Adrenal gland (tissue), 12 donors: Measurements from ENCODE around the gene STEAP3. TPM values are rescaled to one million over a fixed set of nuclear protein-coding genes. Genes with fewer than 3 reads are reported as not detected.

ENCODE experiments used
- DNase-seq, 7 donors: peaks; one replicate each; pipeline ENCODE4 v3.0.0-alpha.2; 2019 to 2020
- H3K27ac ChIP-seq, 5 donors: fragments of 200-600 bp; sonication (generic) in 4 of 5; 1 replicate in 3 of 5; 2 replicates in 2 of 5; pipeline versions ENCODE4 v1.5.1 to v1.8.0; 2016 to 2020; ENCODE audit warnings: mild to moderate bottlenecking in 1 of 5
- H3K27me3 ChIP-seq: fragments of 200-600 bp; 2 replicates; pipeline ENCODE4 v1.8.0; 2021
- H3K36me3 ChIP-seq, 2 donors: fragments of 200-600 bp; replicated peaks in 1 of 2; 1 replicate in 1 of 2; 2 replicates in 1 of 2; pipeline versions ENCODE4 v1.5.1 to v1.8.0; 2018 to 2022
- H3K4me1 ChIP-seq, 2 donors: fragments of 200-600 bp; replicated peaks in 1 of 2; 1 replicate in 1 of 2; 2 replicates in 1 of 2; pipeline versions ENCODE4 v1.5.1 to v1.8.0; 2018 to 2021
- H3K4me3 ChIP-seq, 4 donors: fragments of 200-600 bp; sonication (generic) in 3 of 4; one replicate each; pipeline ENCODE4 v1.5.1; 2016 to 2018
- H3K9me3 ChIP-seq, 3 donors: fragments of 200-600 bp; sonication (generic) in 1 of 3; replicated peaks in 1 of 3; 1 replicate in 2 of 3; 2 replicates in 1 of 3; pipeline versions ENCODE4 v1.5.1 to v1.8.0; 2016 to 2021
- POLR2A ChIP-seq, 2 donors: fragments of 450-650 bp; IDR thresholded peaks; one replicate each; pipeline ENCODE4 v1.6.1; 2017; ENCODE audit warnings: antibody characterized with exemption in 2 of 2, mild to moderate bottlenecking in 2 of 2, moderate library complexity in 1 of 2
- WGBS, 4 donors: extraction: QIAGEN DNeasy Blood & Tissue Kit in 2 of 4; methylation state at CpG; one replicate each; pipeline versions ENCODE4 v1.1.5 to v1.1.7; 2013 to 2017; 5-methylcytosine and 5-hydroxymethylcytosine counted together
- intact Hi-C, 2 donors: fragments of 100-400 bp; cut with DNase I; formaldehyde crosslinking; loops; one replicate each; pipeline versions ENCODE4 v1.14.1 to v1.15.0; 2022 to 2023
- polyA plus RNA-seq, 3 donors: library from polyadenylated mRNA; stranded (reverse); fragments of 200-250 nt in 2 of 3; fragments of 350-450 nt in 1 of 3; fragmentation: Illumina TruSeq in 1 of 3; extraction: RNeasy Lipid Tissue Mini Kit (QIAGEN cat#74804) in 1 of 3; gene quantifications; one replicate each; pipeline ENCODE4 v1.2.3, GENCODE V29; 2013 to 2014
- total RNA-seq, 9 donors: library from RNA; depleted of rRNA in 4 of 9; stranded (reverse); fragments of >200 nt in 4 of 9; fragments of 120-200 nt in 1 of 9; fragmentation: NEBNext Ultra II Directional in 1 of 9; extraction: Animal tissue kit (Norgen Biotek cat#: 25700) in 1 of 9; gene quantifications; one replicate each; pipeline versions ENCODE4 v1.1.0 to v1.2.4, GENCODE V29; 2013 to 2023
- TF ChIP-seq, protein P1 (sequence below), 6 experiments: fragments of 450-650 bp in 4 of 6; fragments of 200-600 bp in 2 of 6; sonication (generic) in 1 of 6; IDR thresholded peaks; 1 replicate in 5 of 6; 2 replicates in 1 of 6; pipeline versions ENCODE4 v1.5.1 to v1.8.0; 2016 to 2021; ENCODE audit warnings: antibody characterized with exemption in 6 of 6, mild to moderate bottlenecking in 2 of 6, moderate library complexity in 1 of 6
- donor health status: healthy with polysubstance abuse.
- donor health status: Bipolar disorder and iron deficiency.
- donor health status: DM: yes; HTN: yes; CAD: no.
- donor health status: DM: no; HTN: no; CAD: no.
- donor health status: DM: no; HTN: no; CAD: no.
- donor health status: DM: yes; HTN: yes; CAD: no.

STEAP3 gene
- total and polyA plus RNA-seq, 12 donors, result 1.3 to 48.2 (median 6.9) TPM

- TF ChIP-seq, protein P1, sequence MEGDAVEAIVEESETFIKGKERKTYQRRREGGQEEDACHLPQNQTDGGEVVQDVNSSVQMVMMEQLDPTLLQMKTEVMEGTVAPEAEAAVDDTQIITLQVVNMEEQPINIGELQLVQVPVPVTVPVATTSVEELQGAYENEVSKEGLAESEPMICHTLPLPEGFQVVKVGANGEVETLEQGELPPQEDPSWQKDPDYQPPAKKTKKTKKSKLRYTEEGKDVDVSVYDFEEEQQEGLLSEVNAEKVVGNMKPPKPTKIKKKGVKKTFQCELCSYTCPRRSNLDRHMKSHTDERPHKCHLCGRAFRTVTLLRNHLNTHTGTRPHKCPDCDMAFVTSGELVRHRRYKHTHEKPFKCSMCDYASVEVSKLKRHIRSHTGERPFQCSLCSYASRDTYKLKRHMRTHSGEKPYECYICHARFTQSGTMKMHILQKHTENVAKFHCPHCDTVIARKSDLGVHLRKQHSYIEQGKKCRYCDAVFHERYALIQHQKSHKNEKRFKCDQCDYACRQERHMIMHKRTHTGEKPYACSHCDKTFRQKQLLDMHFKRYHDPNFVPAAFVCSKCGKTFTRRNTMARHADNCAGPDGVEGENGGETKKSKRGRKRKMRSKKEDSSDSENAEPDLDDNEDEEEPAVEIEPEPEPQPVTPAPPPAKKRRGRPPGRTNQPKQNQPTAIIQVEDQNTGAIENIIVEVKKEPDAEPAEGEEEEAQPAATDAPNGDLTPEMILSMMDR (IDR thresholded peaks at IDR 0.05), result peak; percentile 33 to 83 (median 72)
- TF ChIP-seq POLR2A (IDR thresholded peaks at IDR 0.05), result no peak
- H3K4me1 ChIP-seq, result peaks cover 0 to 15% of the 10 kb centered on the region in 2 donors
- H3K27ac ChIP-seq, result peak overlapping the region in 2 of 5 donors; percentile 55 to 60
- intact Hi-C loops, result no loop called here
- H3K4me3 ChIP-seq, result no peak overlapping the region
- no peaks in the 10 kb centered on the region for H3K27me3 ChIP-seq
- peak; percentile 38 to 87 (median 82) for DNase-seq
- no peaks in the 10 kb centered on the region for H3K36me3 ChIP-seq
- H3K9me3 ChIP-seq, result no peaks in the 10 kb centered on the region
- 38 to 78% (median 62%) methylated on average over 11 to 15 of the region's 15 CpGs for WGBS, 4 donors
Observed at GRCh38 chr2:119290859-119291587, 67.4 kb downstream of the STEAP3 start.

DNA sequence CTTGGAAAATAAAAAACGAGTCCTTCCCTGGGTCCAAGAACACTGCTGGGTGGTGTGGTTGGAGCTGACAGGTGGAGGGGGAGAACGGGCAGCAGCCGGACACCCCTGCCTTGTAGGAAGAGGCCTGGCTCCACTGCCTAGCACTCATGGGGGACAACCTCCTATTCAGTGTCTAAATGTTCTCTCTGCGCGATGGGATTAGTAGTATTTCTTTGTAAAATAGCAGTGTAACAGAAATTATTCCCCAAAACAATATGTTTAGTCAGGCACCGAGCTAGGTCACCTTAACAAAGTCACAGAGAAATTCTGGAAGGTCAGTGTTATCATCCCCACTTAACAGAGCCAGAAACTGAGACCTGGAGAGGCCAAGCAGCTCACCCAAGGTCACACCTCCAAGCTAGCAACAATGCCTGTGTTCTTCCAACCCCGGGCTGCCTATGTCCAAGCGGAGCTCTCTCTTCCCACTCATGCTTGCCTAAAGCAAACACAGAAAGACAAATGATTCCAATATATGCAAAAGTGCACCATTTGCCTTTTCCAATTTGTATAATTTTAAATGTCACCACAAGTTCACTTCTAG is 68.0 kb downstream of the STEAP3 start:
- Histone ChIP-seq H3K36me3 (no peaks in the 10 kb centered on the region), H3K27me3 (no peaks in the 10 kb centered on the region), H3K4me3 (no peak overlapping the region), H3K4me1 (peaks cover 0 to 15% of the 10 kb centered on the region in 2 donors), H3K9me3 (no peaks in the 10 kb centered on the region), H3K27ac (peak overlapping the region in 4 of 5 donors; percentile 41 to 65 (median 58))
- no peak for DNase-seq
- TF ChIP-seq, protein P1 (IDR thresholded peaks at IDR 0.05), result no peak
- TF ChIP-seq POLR2A (IDR thresholded peaks at IDR 0.05), result no peak
- intact Hi-C loops, result no loop called here
- 64 to 83% (median 75%) methylated on average over 8 of the region's 8 CpGs for WGBS, 4 donors

DNA sequence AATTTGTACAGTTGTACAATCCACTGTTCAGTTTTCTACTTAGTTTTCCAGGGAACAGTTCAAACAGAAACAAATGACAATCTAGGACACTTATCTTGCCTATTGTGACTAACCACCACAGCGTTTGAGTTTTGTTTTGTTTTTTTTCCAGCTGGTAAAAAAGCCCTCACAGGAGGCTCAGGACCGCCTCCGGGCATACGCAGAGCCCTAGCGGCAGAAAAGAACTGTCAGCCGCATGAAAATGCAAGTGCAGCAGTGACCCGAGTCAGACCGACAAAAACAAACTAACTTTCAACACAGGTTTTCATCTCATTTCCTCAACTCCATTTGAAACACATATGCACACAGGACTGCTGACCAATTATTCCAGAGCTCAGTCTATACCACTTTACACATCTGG is 68.6 kb downstream of the STEAP3 start:
- WGBS, 4 donors, result 15 to 35% (median 33%) methylated on average over 8 of the region's 8 CpGs
- intact Hi-C loops, result no loop called here
- H3K36me3 ChIP-seq, result no peaks in the 10 kb centered on the region
- H3K27ac ChIP-seq, result peak overlapping the region in 4 of 5 donors; percentile 41 to 65 (median 58)
- no peak overlapping the region for H3K4me3 ChIP-seq
- TF ChIP-seq POLR2A (IDR thresholded peaks at IDR 0.05), result peak in 1 of 2 donors; percentile 42
- TF ChIP-seq, protein P1 (IDR thresholded peaks at IDR 0.05), result peak; percentile 13 to 53 (median 48)
- peak; percentile 49 to 84 (median 73) for DNase-seq
- H3K9me3 ChIP-seq, result no peaks in the 10 kb centered on the region
- H3K27me3 ChIP-seq, result no peaks in the 10 kb centered on the region
- H3K4me1 ChIP-seq, result peaks cover 0 to 15% of the 10 kb centered on the region in 2 donors

DNA sequence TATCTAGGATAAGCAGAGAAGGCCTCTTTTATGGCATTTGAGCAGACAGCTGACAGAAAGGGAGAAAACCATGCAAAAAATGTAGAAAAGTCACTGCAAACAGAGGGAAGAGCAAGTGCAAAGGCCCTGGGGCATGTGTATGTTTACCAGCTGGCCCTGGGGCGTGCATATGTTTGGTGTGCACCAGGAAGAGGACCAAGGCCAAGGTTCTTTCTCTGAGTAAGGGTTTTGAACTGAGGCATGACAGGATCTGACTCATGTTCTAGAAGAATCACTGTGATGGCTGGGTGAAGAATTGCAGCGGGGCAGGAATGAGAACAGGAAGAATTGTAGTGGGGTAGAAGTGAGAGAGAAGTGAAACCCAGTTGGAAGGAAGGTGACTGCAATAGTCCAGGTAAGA is 69.6 kb downstream of the STEAP3 start:
- DNase-seq, result peak in 2 of 7 donors; percentile 33 to 34
- WGBS, 4 donors, result 66 to 79% (median 70%) methylated on average over 2 of the region's 2 CpGs
- Histone ChIP-seq H3K4me3 (no peak overlapping the region), H3K27me3 (no peaks in the 10 kb centered on the region), H3K27ac (no peak overlapping the region), H3K36me3 (no peaks in the 10 kb centered on the region), H3K9me3 (no peaks in the 10 kb centered on the region), H3K4me1 (peaks cover 0 to 15% of the 10 kb centered on the region in 2 donors)
- no peak for TF ChIP-seq POLR2A (IDR thresholded peaks at IDR 0.05)
- TF ChIP-seq, protein P1 (IDR thresholded peaks at IDR 0.05), result no peak
- intact Hi-C loops, result no loop called here
